HG02588 (cell line): ENCODE measurements around the gene TFAP2B.

ENCODE experiments used
- ATAC-seq: cut with Tn5 transposase; IDR thresholded peaks from one replicate; pipeline ENCODE4 v1.9.1; 2021; ENCODE audit warnings: mild to moderate bottlenecking, moderate library complexity; ENCODE audit not compliant: unreplicated experiment

The TFAP2B gene

GRCh38 chr6:50818673-50819072, at the start of gene TFAP2B:
TSS of gene TFAP2B (plus strand) at chr6:50818871. CDS start at chr6:50818892, 21 bp downstream.
- no peak for ATAC-seq

- ATAC-seq, result no peak
These were observed 40.0 kb upstream of the TFAP2B start for GRCh38 chr6:50778696-50779095.

GRCh38 chr6:50780382-50780781, 38.3 kb upstream of the TFAP2B start:
- no peak for ATAC-seq

GRCh38 chr6:50785921-50786320, 32.8 kb upstream of the TFAP2B start:
- no peak for ATAC-seq

GRCh38 chr6:50791900-50792508, 26.7 kb upstream of the TFAP2B start:
- peak; percentile 60 for ATAC-seq

- ATAC-seq, result no peak
These were observed 25.9 kb upstream of the TFAP2B start for GRCh38 chr6:50792771-50793170.

GRCh38 chr6:50795574-50795973, 23.1 kb upstream of the TFAP2B start:
- ATAC-seq, result no peak

- ATAC-seq, result no peak
These were observed 14.4 kb upstream of the TFAP2B start for GRCh38 chr6:50804283-50804682.

- no peak for ATAC-seq
These were observed 11.6 kb upstream of the TFAP2B start for GRCh38 chr6:50807035-50807434.

- ATAC-seq, result peak; percentile 41
These were observed 3.1 kb upstream of the TFAP2B start for GRCh38 chr6:50815436-50816114.

GRCh38 chr6:50816115-50816675, 2.5 kb upstream of the TFAP2B start:
- peak; percentile 65 for ATAC-seq

GRCh38 chr6:50816947-50817645, 1.6 kb upstream of the TFAP2B start:
- no peak for ATAC-seq

- ATAC-seq, result no peak
These were observed 1.1 kb upstream of the TFAP2B start for GRCh38 chr6:50817646-50817950.

- ATAC-seq, result no peak
These were observed 651 bp upstream of the TFAP2B start for GRCh38 chr6:50818020-50818419.

- ATAC-seq, result no peak
These were observed 814 bp downstream of the TFAP2B start for GRCh38 chr6:50819466-50819903.

- peak; percentile 47 for ATAC-seq
These were observed 1.5 kb downstream of the TFAP2B start for GRCh38 chr6:50819904-50820868.

- ATAC-seq, result no peak
These were observed 2.2 kb downstream of the TFAP2B start for GRCh38 chr6:50820869-50821264.

- ATAC-seq, result no peak
These were observed 2.9 kb downstream of the TFAP2B start for GRCh38 chr6:50821441-50822077.

- no peak for ATAC-seq
These were observed 3.4 kb downstream of the TFAP2B start for GRCh38 chr6:50822078-50822476.
